H1 (cell line): ENCODE data around the gene ITGA3. TPM values are rescaled to one million over a fixed set of nuclear protein-coding genes. Genes with fewer than 3 reads are reported as not detected.

ENCODE experiments used
- CTCF ChIA-PET: fragments of 300-600 bp; sonication (Branson Sonifier 250); formaldehyde crosslinking; loops from one replicate; lab custom pipeline; 2021; ENCODE audit not compliant: partially characterized antibody; lab: Charles Lee
- POLR2A ChIA-PET: fragments of 300-600 bp; sonication (Branson Sonifier 250); formaldehyde crosslinking; loops from one replicate; lab custom pipeline; 2021; ENCODE audit warnings: inconsistent platforms; ENCODE audit not compliant: partially characterized antibody; lab: Charles Lee
- DNase-seq, 2 experiments: peaks; one replicate each; pipeline versions ENCODE4 v3.0.0 to v3.0.0-alpha.2; 2010 to 2022; ENCODE audit warnings: low spot score in 2 of 2, low read depth in 1 of 2, mixed read lengths in 1 of 2
- FAIRE-seq: peaks from 2 replicates; lab custom pipeline; 2011; peaks lifted over from hg19 to GRCh38; lab: Jason Lieb, UNC
- H2AFZ ChIP-seq: 2 replicates; pipeline ENCODE4 v1.8.1; 2012; ENCODE audit warnings: low read length, inconsistent platforms
- H2AK5ac ChIP-seq: 2 replicates; pipeline ENCODE4 v1.6.1; 2013; ENCODE audit warnings: low read depth, low read length
- H2BK120ac ChIP-seq: replicated peaks from 2 replicates; pipeline ENCODE3; 2013; ENCODE audit warnings: low read depth, low read length, inconsistent platforms
- H2BK12ac ChIP-seq: 2 replicates; pipeline ENCODE4 v1.6.1; 2013; ENCODE audit warnings: low read depth, low read length
- H2BK15ac ChIP-seq: 2 replicates; pipeline ENCODE4 v1.6.1; 2013; ENCODE audit warnings: low read length
- H2BK20ac ChIP-seq: 2 replicates; pipeline ENCODE4 v1.6.1; 2013; ENCODE audit warnings: low read length
- H2BK5ac ChIP-seq: 2 replicates; pipeline ENCODE4 v1.6.1; 2013; ENCODE audit warnings: low read depth, low read length
- H3K14ac ChIP-seq: 2 replicates; pipeline ENCODE4 v1.6.1; 2013; ENCODE audit warnings: inconsistent platforms; ENCODE audit not compliant: insufficient read length
- H3K18ac ChIP-seq: 2 replicates; pipeline ENCODE4 v1.6.1; 2013; ENCODE audit warnings: low read length; ENCODE audit errors: extremely low read depth
- H3K23ac ChIP-seq: 2 replicates; pipeline ENCODE4 v1.6.1; 2013; ENCODE audit warnings: inconsistent platforms; ENCODE audit not compliant: insufficient read length
- H3K23me2 ChIP-seq: 2 replicates; pipeline ENCODE4 v1.6.1; 2013; ENCODE audit warnings: low read depth, low read length
- H3K27ac ChIP-seq: 2 replicates; pipeline ENCODE4 v1.6.1; 2011; ENCODE audit warnings: low read depth, low read length, inconsistent platforms
- H3K27me3 ChIP-seq, 4 experiments: replicated peaks in 1 of 4; 1 replicate in 1 of 4; 2 replicates in 3 of 4; pipeline versions ENCODE4 v1.6.1 to v1.8.1; 2011 to 2013; ENCODE audit warnings: low read length in 3 of 4, mild to moderate bottlenecking in 3 of 4, inconsistent platforms in 2 of 4, mixed read lengths in 2 of 4, moderate library complexity in 1 of 4; ENCODE audit not compliant: control insufficient read depth in 3 of 4, insufficient read depth in 3 of 4; ENCODE audit errors: extremely low read depth in 1 of 4
- H3K36me3 ChIP-seq, 4 experiments: 2 replicates each; pipeline versions ENCODE4 v1.6.1 to v1.8.1; 2011 to 2013; ENCODE audit warnings: mild to moderate bottlenecking in 4 of 4, low read length in 3 of 4, moderate library complexity in 2 of 4, control low read depth in 1 of 4, inconsistent platforms in 1 of 4; ENCODE audit not compliant: insufficient read depth in 4 of 4, control insufficient read depth in 2 of 4
- H3K4ac ChIP-seq: replicated peaks from 2 replicates; pipeline ENCODE3; 2013; ENCODE audit warnings: low read length, low read depth, mixed read lengths, inconsistent platforms; ENCODE audit not compliant: insufficient read length
- H3K4me1 ChIP-seq, 4 experiments: replicated peaks in 1 of 4; 1 replicate in 1 of 4; 2 replicates in 3 of 4; pipeline versions ENCODE4 v1.6.1 to v1.8.1; 2011 to 2013; ENCODE audit warnings: low read length in 3 of 4, inconsistent platforms in 2 of 4, mixed read lengths in 1 of 4; ENCODE audit not compliant: insufficient read depth in 4 of 4, control insufficient read depth in 3 of 4
- H3K4me2 ChIP-seq, 2 experiments: 2 replicates each; pipeline versions ENCODE4 v1.6.1 to v1.8.1; 2011 to 2013; ENCODE audit warnings: low read depth in 2 of 2, low read length in 2 of 2, control low read depth in 1 of 2, inconsistent platforms in 1 of 2, mild to moderate bottlenecking in 1 of 2; ENCODE audit not compliant: insufficient read depth in 1 of 2
- H3K4me3 ChIP-seq, 4 experiments: fragments of 200-600, 300-600 bp in 1 of 4; sonication (generic), shearing (Covaris generic), sonication (Bioruptor Twin) in 1 of 4; 2 replicates each; pipeline versions ENCODE4 v1.5.1 to v1.8.1; 2011 to 2016; ENCODE audit warnings: low read length in 4 of 4, low read depth in 3 of 4, control low read depth in 2 of 4, inconsistent platforms in 2 of 4, mild to moderate bottlenecking in 2 of 4, mixed read lengths in 1 of 4, moderate library complexity in 1 of 4; ENCODE audit not compliant: insufficient read depth in 2 of 4; ENCODE audit errors: extremely low read depth in 1 of 4
- H3K56ac ChIP-seq: replicated peaks from 2 replicates; pipeline ENCODE3; 2013; ENCODE audit warnings: low read depth, mild to moderate bottlenecking, mixed read lengths, low read length, inconsistent platforms; ENCODE audit not compliant: insufficient read length
- H3K79me1 ChIP-seq: 2 replicates; pipeline ENCODE4 v1.6.1; 2013; ENCODE audit warnings: low read depth, low read length, control low read depth
- H3K79me2 ChIP-seq, 2 experiments: 2 replicates each; pipeline versions ENCODE4 v1.6.1 to v1.8.1; 2012 to 2013; ENCODE audit warnings: low read length in 2 of 2, mild to moderate bottlenecking in 2 of 2, inconsistent platforms in 1 of 2; ENCODE audit not compliant: insufficient read depth in 2 of 2, control insufficient read depth in 1 of 2
- H3K9ac ChIP-seq, 4 experiments: replicated peaks in 1 of 4; 1 replicate in 1 of 4; 2 replicates in 3 of 4; pipeline versions ENCODE4 v1.6.1 to v1.8.1; 2011 to 2013; ENCODE audit warnings: low read depth in 3 of 4, low read length in 3 of 4, control low read depth in 2 of 4, mild to moderate bottlenecking in 2 of 4, moderate library complexity in 2 of 4, inconsistent platforms in 1 of 4; ENCODE audit errors: extremely low read depth in 1 of 4
- H3K9me3 ChIP-seq, 2 experiments: 2 replicates each; pipeline versions ENCODE4 v1.6.1 to v1.8.1; 2012 to 2013; ENCODE audit warnings: mild to moderate bottlenecking in 2 of 2, moderate library complexity in 2 of 2, control low read depth in 1 of 2, inconsistent platforms in 1 of 2, low read depth in 1 of 2, low read length in 1 of 2, mixed read lengths in 1 of 2; ENCODE audit not compliant: insufficient read depth in 2 of 2
- H4K20me1 ChIP-seq, 2 experiments: replicated peaks in 1 of 2; 2 replicates each; pipeline versions ENCODE3 to v1.8.1; 2011 to 2013; ENCODE audit warnings: inconsistent platforms in 2 of 2, low read length in 2 of 2, mild to moderate bottlenecking in 1 of 2; ENCODE audit not compliant: insufficient read depth in 2 of 2, control insufficient read depth in 1 of 2
- H4K5ac ChIP-seq: 2 replicates; pipeline ENCODE4 v1.6.1; 2013; ENCODE audit warnings: low read length, low read depth, mixed read lengths, inconsistent platforms; ENCODE audit not compliant: insufficient read length
- H4K8ac ChIP-seq: 2 replicates; pipeline ENCODE4 v1.8.0; 2013; ENCODE audit warnings: mild to moderate bottlenecking, moderate library complexity, low read length, inconsistent platforms; ENCODE audit not compliant: insufficient read depth; ENCODE audit errors: extremely low read depth
- H4K91ac ChIP-seq: replicated peaks from 2 replicates; pipeline ENCODE3; 2013; ENCODE audit warnings: low read length, mixed read lengths, inconsistent platforms; ENCODE audit not compliant: insufficient read length
- CTCF ChIP-seq, 3 experiments: IDR thresholded peaks; 1 replicate in 2 of 3; 2 replicates in 1 of 3; pipeline versions ENCODE4 v1.5.1 to v1.6.1; 2011; ENCODE audit warnings: low read length in 3 of 3, mild to moderate bottlenecking in 3 of 3, inconsistent platforms in 2 of 3, low read depth in 1 of 3, moderate library complexity in 1 of 3; ENCODE audit not compliant: insufficient read depth in 1 of 3; ENCODE audit errors: control extremely low read depth in 1 of 3
- KDM4A ChIP-seq: IDR thresholded peaks from one replicate; pipeline ENCODE4 v1.7.1; 2012; ENCODE audit warnings: low read depth, mild to moderate bottlenecking, moderate library complexity, low read length, inconsistent platforms; ENCODE audit not compliant: severe bottlenecking
- SIX5 ChIP-seq: IDR thresholded peaks from 2 replicates; pipeline ENCODE4 v1.6.1; 2011; ENCODE audit warnings: mild to moderate bottlenecking, low read depth, low read length
- SRF ChIP-seq: IDR thresholded peaks from 2 replicates; pipeline ENCODE4 v1.6.1; 2011; ENCODE audit warnings: mild to moderate bottlenecking, low read depth, low read length, moderate library complexity
- WGBS, 2 experiments: shearing (Covaris generic) in 1 of 2; methylation state at CpG; one replicate each; pipeline versions ENCODE4 v1.1.6 to v1.1.7; 2013 to 2015; ENCODE audit warnings: low lambda C conversion rate in 2 of 2, mixed read lengths in 2 of 2, inconsistent platforms in 1 of 2, low coverage in 1 of 2, missing lambda C conversion rate in 1 of 2; ENCODE audit not compliant: insufficient replicate concordance in 2 of 2, insufficient coverage in 1 of 2, insufficient read length in 1 of 2; ENCODE audit errors: extremely low coverage in 1 of 2, missing lambda C conversion rate in 1 of 2; 5-methylcytosine and 5-hydroxymethylcytosine counted together
- polyA plus RNA-seq, 7 experiments: library from polyadenylated mRNA; depleted of rRNA in 3 of 7; stranded (reverse) in 5 of 7; unstranded in 2 of 7; fragments of >200 nt in 5 of 7; fragments of 200-250 nt in 2 of 7; gene quantifications; 1 replicate in 5 of 7; 2 replicates in 1 of 7; 4 replicates in 1 of 7; pipeline versions ENCODE4 v1.2.1 to v1.2.3, GENCODE V29; 2011 to 2013; ENCODE audit warnings: missing spikeins in 2 of 7, mixed read lengths in 2 of 7
- total RNA-seq: library from RNA; stranded (reverse); fragmentation: NEBNext Ultra II Directional; extraction: Animal tissue kit (Norgen Biotek cat#: 25700); gene quantifications from 2 replicates; pipeline ENCODE4 v1.2.1, GENCODE V29; 2021

Gene ITGA3
- total and polyA plus RNA-seq, 2 of the 8 experiments (the other 6 are each of a cell fraction or from before 2014, with no cell fraction given), result 24.0 to 24.2 TPM

- ChIA-PET CTCF (interaction anchor here (1.7 to 21.6 kb wide), 2 partner anchors 20 to 35 kb away, joined by 7 to 299 read pairs; partner anchors contain the start of gene PPP1R9B), POLR2A (interaction anchor here (1.6 to 3.5 kb wide), 4 partner anchors 12 to 49 kb away, joined by 3 to 11 read pairs (median 6); no protein-coding TSS in a partner anchor)
- H2BK5ac ChIP-seq, result peak overlapping the region; percentile 60; the same call in 1 of the 2 replicates
- no peak overlapping the region for H3K9ac ChIP-seq
- H3K9me3 ChIP-seq, result no peaks in the 10 kb centered on the region
- H2AFZ ChIP-seq, result no peak overlapping the region
- peak overlapping the region; percentile 78; the same call in 1 of the 2 replicates for H3K18ac ChIP-seq
- H3K4me2 ChIP-seq, result peak overlapping the region; percentile 70 to 92
- peaks cover 8 to 31% (median 26%) of the 10 kb centered on the region in 4 experiments for H3K4me1 ChIP-seq
- H3K14ac ChIP-seq, result no peak overlapping the region
- H3K4ac ChIP-seq, result no peak overlapping the region
- peaks cover 20% of the 10 kb centered on the region for H3K23me2 ChIP-seq
- no CpG with 5 or more reads among the region's 31 CpGs for WGBS, 2 experiments
- no peaks in the 10 kb centered on the region for H3K79me1 ChIP-seq
- H4K5ac ChIP-seq, result no peak overlapping the region
- no peak overlapping the region for H2BK12ac ChIP-seq
- peak overlapping the region; percentile 37 to 97 (median 74) for H3K4me3 ChIP-seq
- H3K56ac ChIP-seq, result no peak overlapping the region
- H3K23ac ChIP-seq, result no peak overlapping the region
- TF ChIP-seq CTCF (IDR thresholded peaks at IDR 0.05; ENCODE audit: control extremely low read depth in 1 of 3, insufficient read depth in 1 of 3, low read depth in 1 of 3, low read length in 3 of 3) (no peak), SRF (no peak), KDM4A (peak; percentile 11), SIX5 (no peak)
- no peak for FAIRE-seq
- H4K20me1 ChIP-seq, result peaks cover 0 to 1% of the 10 kb centered on the region in 2 experiments
- H4K8ac ChIP-seq, result no peak overlapping the region; the same call in 1 of the 2 replicates
- no peak overlapping the region for H2AK5ac ChIP-seq
- no peak overlapping the region for H2BK120ac ChIP-seq
- H3K36me3 ChIP-seq, result no peaks in the 10 kb centered on the region
- peak overlapping the region; percentile 72 for H4K91ac ChIP-seq
- H3K27ac ChIP-seq, result no peak overlapping the region
- no peak overlapping the region for H2BK15ac ChIP-seq
- no peaks in the 10 kb centered on the region for H3K79me2 ChIP-seq
- no peak for DNase-seq
- no peak overlapping the region for H2BK20ac ChIP-seq
- peaks cover 0 to 11% (median 2%) of the 10 kb centered on the region in 4 experiments; a peak in 4 of 7 replicates for H3K27me3 ChIP-seq
Observed at GRCh38 chr17:50129353-50129727, 73.4 kb downstream of the ITGA3 start.
